ENCODE measurements around the gene KY. TPM values are rescaled to one million over a fixed set of nuclear protein-coding genes. Genes with fewer than 3 reads are reported as not detected.
A peak's percentile ranks its signal among the peaks of the same experiment; 100 is the strongest.

KY gene
- total RNA-seq (not detected), polyA plus RNA-seq (not detected), total RNA-seq (not detected)

GRCh38 chr3:134650431-134651346, at the start of gene KY:
Gene KY (minus strand): TSS chr3:134651022. CDS start chr3:134650960, 62 bp downstream.
- peaks cover 0 to 4% (median 0%) of the 10 kb centered on the region in 7 donors for H3K4me1 Mint-ChIP-seq
- no peak within 1 kb of the TSS for H3K27ac Mint-ChIP-seq
- POLR2A ChIA-PET = no interaction called here
- H3K9me3 Mint-ChIP-seq = peaks cover 0 to 5% (median 0%) of the 10 kb centered on the region in 11 donors
- H3K4me3 Mint-ChIP-seq = peak within 1 kb of the TSS in 3 of 10 donors; percentile 6 to 51 (median 29)
- ATAC-seq = no peak
- CTCF ChIA-PET = no interaction called here
- Histone ChIP-seq H3K36me3 (ENCODE audit: control insufficient read depth in 2 of 3, insufficient read depth in 3 of 3, low read length in 3 of 3) (no peaks in the 10 kb centered on the region), H3K4me1 (ENCODE audit: control insufficient read depth in 2 of 2, insufficient read depth in 2 of 2, low read length in 2 of 2) (no peaks in the 10 kb centered on the region), H3K9me3 (ENCODE audit: control insufficient read depth in 2 of 3, low read length in 3 of 3) (no peaks in the 10 kb centered on the region), H3K4me3 (ENCODE audit: low read length) (no peak within 1 kb of the TSS), H3K27me3 (ENCODE audit: control insufficient read depth in 2 of 2, insufficient read depth in 2 of 2, low read length in 2 of 2) (no peaks in the 10 kb centered on the region), H3K27ac (ENCODE audit: low read depth, low read length) (no peak within 1 kb of the TSS)
- H3K27me3 Mint-ChIP-seq = peaks cover 11 to 36% (median 27%) of the 10 kb centered on the region in 5 donors
- no peaks in the 10 kb centered on the region for H3K36me3 Mint-ChIP-seq
- intact Hi-C loops (cut with micrococcal nuclease) = no loop called here
- no peak for DNase-seq

- no peaks in the 10 kb centered on the region for H3K36me3 Mint-ChIP-seq
- Histone ChIP-seq H3K27ac (ENCODE audit: low read depth, low read length) (no peak overlapping the region), H3K36me3 (ENCODE audit: control insufficient read depth in 2 of 3, insufficient read depth in 3 of 3, low read length in 3 of 3) (no peaks in the 10 kb centered on the region), H3K4me3 (ENCODE audit: low read length) (no peak overlapping the region), H3K4me1 (ENCODE audit: control insufficient read depth in 2 of 2, insufficient read depth in 2 of 2, low read length in 2 of 2) (no peaks in the 10 kb centered on the region), H3K9me3 (ENCODE audit: control insufficient read depth in 2 of 3, low read length in 3 of 3) (no peaks in the 10 kb centered on the region), H3K27me3 (ENCODE audit: control insufficient read depth in 2 of 2, insufficient read depth in 2 of 2, low read length in 2 of 2) (no peaks in the 10 kb centered on the region)
- peaks cover 2 to 29% (median 12%) of the 10 kb centered on the region in 5 donors for H3K27me3 Mint-ChIP-seq
- intact Hi-C loops (cut with micrococcal nuclease) = no loop called here
- no peak for DNase-seq
- ChIA-PET POLR2A (no interaction called here), CTCF (no interaction called here)
- peaks cover 0 to 5% (median 0%) of the 10 kb centered on the region in 11 donors for H3K9me3 Mint-ChIP-seq
- no peak for ATAC-seq
- no peak overlapping the region for H3K27ac Mint-ChIP-seq
- no peak overlapping the region for H3K4me3 Mint-ChIP-seq
- peaks cover 0 to 2% (median 0%) of the 10 kb centered on the region in 7 donors for H3K4me1 Mint-ChIP-seq
Measured at GRCh38 chr3:134699721-134700120, 48.9 kb upstream of the KY start.

GRCh38 chr3:134699141-134699711, 48.4 kb upstream of the KY start:
- no peaks in the 10 kb centered on the region for H3K4me1 ChIP-seq (ENCODE audit: control insufficient read depth in 2 of 2, insufficient read depth in 2 of 2, low read length in 2 of 2)
- peaks cover 0 to 5% (median 0%) of the 10 kb centered on the region in 11 donors for H3K9me3 Mint-ChIP-seq
- peaks cover 2 to 28% (median 10%) of the 10 kb centered on the region in 5 donors for H3K27me3 Mint-ChIP-seq
- H3K36me3 Mint-ChIP-seq = no peaks in the 10 kb centered on the region
- H3K27ac Mint-ChIP-seq = no peak overlapping the region
- no peak overlapping the region for H3K27ac ChIP-seq (ENCODE audit: low read depth, low read length)
- H3K4me3 ChIP-seq (ENCODE audit: low read length) = no peak overlapping the region
- H3K27me3 ChIP-seq (ENCODE audit: control insufficient read depth in 2 of 2, insufficient read depth in 2 of 2, low read length in 2 of 2) = no peaks in the 10 kb centered on the region
- H3K36me3 ChIP-seq (ENCODE audit: control insufficient read depth in 2 of 3, insufficient read depth in 3 of 3, low read length in 3 of 3) = no peaks in the 10 kb centered on the region
- intact Hi-C loops (cut with micrococcal nuclease) = no loop called here
- CTCF ChIA-PET = no interaction called here
- ATAC-seq (no peak), DNase-seq (no peak)
- POLR2A ChIA-PET = no interaction called here
- no peak overlapping the region for H3K4me3 Mint-ChIP-seq
- peaks cover 0 to 2% (median 0%) of the 10 kb centered on the region in 7 donors for H3K4me1 Mint-ChIP-seq
- no peaks in the 10 kb centered on the region for H3K9me3 ChIP-seq (ENCODE audit: control insufficient read depth in 2 of 3, low read length in 3 of 3)

- peaks cover 0 to 2% (median 0%) of the 10 kb centered on the region in 11 donors for H3K9me3 Mint-ChIP-seq
- intact Hi-C loops (cut with micrococcal nuclease) = no loop called here
- ChIA-PET POLR2A (no interaction called here), CTCF (no interaction called here)
- H3K4me1 Mint-ChIP-seq = peaks cover 0 to 2% (median 0%) of the 10 kb centered on the region in 7 donors
- DNase-seq (no peak), ATAC-seq (no peak)
- H3K9me3 ChIP-seq (ENCODE audit: control insufficient read depth in 2 of 3, low read length in 3 of 3) = no peaks in the 10 kb centered on the region
- H3K36me3 ChIP-seq (ENCODE audit: control insufficient read depth in 2 of 3, insufficient read depth in 3 of 3, low read length in 3 of 3) = no peaks in the 10 kb centered on the region
- no peaks in the 10 kb centered on the region for H3K4me1 ChIP-seq (ENCODE audit: control insufficient read depth in 2 of 2, insufficient read depth in 2 of 2, low read length in 2 of 2)
- peaks cover 2 to 25% (median 9%) of the 10 kb centered on the region in 5 donors for H3K27me3 Mint-ChIP-seq
- H3K27me3 ChIP-seq (ENCODE audit: control insufficient read depth in 2 of 2, insufficient read depth in 2 of 2, low read length in 2 of 2) = no peaks in the 10 kb centered on the region
- H3K4me3 Mint-ChIP-seq = no peak overlapping the region
- H3K4me3 ChIP-seq (ENCODE audit: low read length) = no peak overlapping the region
- H3K36me3 Mint-ChIP-seq = no peaks in the 10 kb centered on the region
- no peak overlapping the region for H3K27ac ChIP-seq (ENCODE audit: low read depth, low read length)
- no peak overlapping the region for H3K27ac Mint-ChIP-seq
Measured at GRCh38 chr3:134697830-134698689, 47.2 kb upstream of the KY start.

GRCh38 chr3:134696155-134696554, 45.3 kb upstream of the KY start:
- CTCF ChIA-PET = no interaction called here
- Mint-ChIP-seq H3K4me3 (no peak overlapping the region), H3K9me3 (peaks cover 0 to 3% (median 0%) of the 10 kb centered on the region in 11 donors), H3K36me3 (no peaks in the 10 kb centered on the region), H3K27ac (no peak overlapping the region), H3K27me3 (peaks cover 0 to 26% (median 8%) of the 10 kb centered on the region in 5 donors), H3K4me1 (peaks cover 0 to 3% (median 0%) of the 10 kb centered on the region in 7 donors)
- no peak for DNase-seq
- Histone ChIP-seq H3K27ac (ENCODE audit: low read depth, low read length) (no peak overlapping the region), H3K27me3 (ENCODE audit: control insufficient read depth in 2 of 2, insufficient read depth in 2 of 2, low read length in 2 of 2) (no peaks in the 10 kb centered on the region), H3K9me3 (ENCODE audit: control insufficient read depth in 2 of 3, low read length in 3 of 3) (no peaks in the 10 kb centered on the region), H3K4me1 (ENCODE audit: control insufficient read depth in 2 of 2, insufficient read depth in 2 of 2, low read length in 2 of 2) (no peaks in the 10 kb centered on the region), H3K36me3 (ENCODE audit: control insufficient read depth in 2 of 3, insufficient read depth in 3 of 3, low read length in 3 of 3) (no peaks in the 10 kb centered on the region), H3K4me3 (ENCODE audit: low read length) (no peak overlapping the region)
- no peak for ATAC-seq
- POLR2A ChIA-PET = no interaction called here
- intact Hi-C loops (cut with micrococcal nuclease) = no loop called here

- no peaks in the 10 kb centered on the region for H3K36me3 Mint-ChIP-seq
- Histone ChIP-seq H3K27me3 (ENCODE audit: control insufficient read depth in 2 of 2, insufficient read depth in 2 of 2, low read length in 2 of 2) (no peaks in the 10 kb centered on the region), H3K4me1 (ENCODE audit: control insufficient read depth in 2 of 2, insufficient read depth in 2 of 2, low read length in 2 of 2) (no peaks in the 10 kb centered on the region), H3K27ac (ENCODE audit: low read depth, low read length) (no peak overlapping the region), H3K36me3 (ENCODE audit: control insufficient read depth in 2 of 3, insufficient read depth in 3 of 3, low read length in 3 of 3) (no peaks in the 10 kb centered on the region), H3K4me3 (ENCODE audit: low read length) (no peak overlapping the region), H3K9me3 (ENCODE audit: control insufficient read depth in 2 of 3, low read length in 3 of 3) (no peaks in the 10 kb centered on the region)
- POLR2A ChIA-PET = no interaction called here
- CTCF ChIA-PET = no interaction called here
- no peak for ATAC-seq
- H3K4me3 Mint-ChIP-seq = no peak overlapping the region
- intact Hi-C loops (cut with micrococcal nuclease) = no loop called here
- DNase-seq = no peak
- peaks cover 0 to 3% (median 0%) of the 10 kb centered on the region in 7 donors for H3K4me1 Mint-ChIP-seq
- H3K27me3 Mint-ChIP-seq = peaks cover 0 to 16% (median 1%) of the 10 kb centered on the region in 5 donors
- H3K9me3 Mint-ChIP-seq = peaks cover 0 to 3% (median 0%) of the 10 kb centered on the region in 11 donors
- no peak overlapping the region for H3K27ac Mint-ChIP-seq
Measured at GRCh38 chr3:134694946-134695543, 44.2 kb upstream of the KY start.
